Calu3 (cell line): ENCODE results near the gene ZNF714. TPM values are rescaled to one million over a fixed set of nuclear protein-coding genes. Genes with fewer than 3 reads are reported as not detected.

Experiments
- BruUV-seq: library from RNA; stranded (reverse); fragments of 400-500 nt; replicated peaks from 2 replicates; lab custom pipeline; 2021; lab: Mats Ljungman, UMichigan
- CTCF ChIA-PET: fragments of 300-600 bp; sonication (Branson Sonifier 250); formaldehyde crosslinking; loops from one replicate; lab custom pipeline; 2022; ENCODE audit warnings: antibody characterized with exemption; lab: Charles Lee
- DNase-seq: peaks from one replicate; pipeline ENCODE4 v3.0.0; 2022
- H3K27ac Mint-ChIP-seq: one replicate; pipeline ENCODE4 v1.8.0; 2022; ENCODE audit warnings: mixed read lengths; ENCODE audit not compliant: unreplicated experiment
- H3K27me3 Mint-ChIP-seq: one replicate; pipeline ENCODE4 v1.8.0; 2022; ENCODE audit warnings: mixed read lengths; ENCODE audit not compliant: unreplicated experiment
- H3K36me3 Mint-ChIP-seq: one replicate; pipeline ENCODE4 v1.8.0; 2022; ENCODE audit warnings: mild to moderate bottlenecking, moderate library complexity, mixed read lengths; ENCODE audit not compliant: insufficient read depth, unreplicated experiment
- H3K4me1 Mint-ChIP-seq: one replicate; pipeline ENCODE4 v1.8.0; 2022; ENCODE audit warnings: mild to moderate bottlenecking, low read depth, mixed read lengths; ENCODE audit not compliant: unreplicated experiment
- H3K4me3 Mint-ChIP-seq: one replicate; pipeline ENCODE4 v1.8.0; 2022; ENCODE audit warnings: mild to moderate bottlenecking, low read depth, moderate library complexity, mixed read lengths; ENCODE audit not compliant: unreplicated experiment
- H3K9me3 Mint-ChIP-seq: one replicate; pipeline ENCODE4 v1.8.0; 2022; ENCODE audit warnings: low read depth, mixed read lengths; ENCODE audit not compliant: unreplicated experiment
- CTCF ChIP-seq: fragments of 200-600 bp; IDR thresholded peaks from one replicate; pipeline ENCODE4 v1.8.0; 2022; ENCODE audit warnings: antibody characterized with exemption; ENCODE audit not compliant: unreplicated experiment
- intact Hi-C: fragments of 100-400 bp; cut with micrococcal nuclease; formaldehyde crosslinking; loops from one replicate; pipeline ENCODE4 v1.10.0; 2022; ENCODE audit not compliant: unreplicated experiment
- total RNA-seq: library from RNA; stranded (reverse); gene quantifications from 2 replicates; pipeline ENCODE4 v1.2.3, GENCODE V29; 2022

Gene ZNF714
- total RNA-seq, 1 experiment from 2014 or later, result 7.9 TPM

DNA sequence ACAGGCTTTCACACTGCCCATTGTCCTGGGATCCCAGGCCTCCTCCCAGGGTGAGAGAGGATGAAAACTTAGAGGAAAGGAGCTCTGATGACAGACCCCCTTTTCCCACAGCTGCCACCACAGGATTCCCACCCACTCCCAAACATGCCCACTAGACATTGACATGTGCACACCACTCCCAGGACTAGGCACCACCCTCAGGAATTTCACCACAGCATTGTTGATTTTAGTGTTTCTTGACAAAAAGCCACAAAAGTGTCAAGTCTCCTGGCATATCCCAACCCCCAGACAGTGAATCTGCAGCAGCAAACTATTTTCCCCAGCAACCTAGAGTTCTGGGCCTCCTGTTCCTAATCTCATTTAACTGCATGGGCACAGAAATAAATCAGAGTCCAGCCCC lies 10.1 kb downstream of the ZNF714 start:
- TF ChIP-seq CTCF, result no peak
- BruUV-seq, result no TSS peak
- Mint-ChIP-seq H3K4me1 (no peaks in the 10 kb centered on the region), H3K9me3 (no peaks in the 10 kb centered on the region), H3K4me3 (no peak overlapping the region), H3K27me3 (no peaks in the 10 kb centered on the region), H3K27ac (no peak overlapping the region), H3K36me3 (no peaks in the 10 kb centered on the region)
- CTCF ChIA-PET, result no interaction called here
- intact Hi-C loops, result no loop called here
- no peak for DNase-seq

DNA sequence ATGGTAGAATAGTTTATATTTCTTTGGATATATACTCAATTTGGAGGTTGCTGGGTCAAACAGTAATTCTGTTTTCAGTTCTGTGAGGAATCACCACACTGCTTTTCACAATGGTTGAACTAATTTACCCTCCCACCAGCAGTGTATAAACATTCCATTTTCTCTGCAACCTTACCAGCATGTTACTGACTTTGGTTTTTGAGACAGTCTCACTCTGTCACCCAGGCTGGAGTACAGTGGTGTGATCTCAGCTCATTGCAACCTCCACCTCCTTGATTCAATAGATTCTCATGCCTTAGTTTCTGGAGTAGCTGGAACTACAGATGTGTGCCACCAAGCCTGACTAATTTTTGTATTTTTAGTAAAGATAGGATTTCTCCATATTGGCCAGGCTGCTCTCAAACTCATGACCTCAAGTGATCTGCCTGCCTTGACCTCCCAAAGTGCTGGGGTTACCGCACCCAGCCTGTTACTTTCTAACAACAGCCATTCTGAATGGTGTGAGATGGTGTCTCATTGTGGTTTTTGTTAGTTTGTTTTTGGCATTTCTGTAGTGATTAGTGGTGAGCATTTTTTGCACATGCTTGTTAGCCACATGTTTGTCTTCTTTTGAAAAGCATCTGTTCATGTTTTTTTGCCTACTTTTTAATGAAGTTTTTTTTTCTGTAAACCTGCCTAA lies 12.5 kb downstream of the ZNF714 start:
- CTCF ChIA-PET, result no interaction called here
- TF ChIP-seq CTCF, result no peak
- H3K27ac Mint-ChIP-seq, result no peak overlapping the region
- no peaks in the 10 kb centered on the region for H3K9me3 Mint-ChIP-seq
- no peaks in the 10 kb centered on the region for H3K27me3 Mint-ChIP-seq
- intact Hi-C loops, result no loop called here
- no TSS peak for BruUV-seq
- H3K4me1 Mint-ChIP-seq, result no peaks in the 10 kb centered on the region
- DNase-seq, result no peak
- H3K4me3 Mint-ChIP-seq, result no peak overlapping the region
- H3K36me3 Mint-ChIP-seq, result no peaks in the 10 kb centered on the region

- TF ChIP-seq CTCF, result no peak
- Mint-ChIP-seq H3K4me3 (no peak overlapping the region), H3K4me1 (no peaks in the 10 kb centered on the region), H3K36me3 (no peaks in the 10 kb centered on the region), H3K27ac (no peak overlapping the region), H3K9me3 (no peaks in the 10 kb centered on the region), H3K27me3 (no peaks in the 10 kb centered on the region)
- intact Hi-C loops, result no loop called here
- no TSS peak for BruUV-seq
- CTCF ChIA-PET, result no interaction called here
- DNase-seq, result no peak
Measured at GRCh38 chr19:21098291-21098690, 16.3 kb downstream of the ZNF714 start.

DNA sequence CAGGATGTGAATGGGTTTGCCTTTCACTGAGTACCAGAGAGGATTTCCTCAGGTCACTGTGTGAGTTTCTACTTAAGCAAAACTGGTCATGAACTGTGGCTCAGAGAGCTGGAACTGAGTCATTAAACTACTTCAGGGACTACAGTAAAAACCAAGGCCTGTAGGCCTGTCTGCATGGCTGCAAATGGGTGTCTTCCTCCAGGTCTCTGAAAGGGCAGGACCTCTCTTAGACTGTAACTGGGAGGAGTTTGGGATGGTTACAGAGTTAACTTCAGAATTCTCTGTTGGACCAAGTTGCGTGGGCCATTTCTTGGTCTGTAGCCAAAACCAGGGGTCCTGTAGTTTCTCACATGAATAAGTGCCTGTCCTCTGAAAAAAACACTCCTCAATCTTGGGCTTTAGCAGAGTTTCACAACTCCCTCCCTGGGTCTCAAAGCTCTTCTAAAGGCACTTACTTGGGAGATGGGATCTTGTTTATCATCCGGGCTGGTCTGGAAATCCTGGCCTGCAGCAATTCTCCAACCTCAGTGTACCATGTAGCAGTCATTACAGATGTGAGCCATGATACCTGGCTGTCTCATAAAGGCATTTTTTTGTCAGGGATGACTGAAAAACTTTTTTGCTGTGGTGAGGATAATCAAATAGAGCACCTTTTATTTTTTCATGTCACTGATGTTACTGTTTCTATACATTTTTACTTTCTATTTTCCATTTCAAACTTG lies 19.7 kb downstream of the ZNF714 start:
- Mint-ChIP-seq H3K4me3 (no peak overlapping the region), H3K27ac (no peak overlapping the region), H3K36me3 (no peaks in the 10 kb centered on the region), H3K4me1 (no peaks in the 10 kb centered on the region), H3K27me3 (no peaks in the 10 kb centered on the region), H3K9me3 (no peaks in the 10 kb centered on the region)
- CTCF ChIA-PET, result no interaction called here
- no peak for TF ChIP-seq CTCF
- BruUV-seq, result no TSS peak
- no peak for DNase-seq
- intact Hi-C loops, result no loop called here
